ENCODE results near the gene TSPAN4.

The TSPAN4 gene

DNA sequence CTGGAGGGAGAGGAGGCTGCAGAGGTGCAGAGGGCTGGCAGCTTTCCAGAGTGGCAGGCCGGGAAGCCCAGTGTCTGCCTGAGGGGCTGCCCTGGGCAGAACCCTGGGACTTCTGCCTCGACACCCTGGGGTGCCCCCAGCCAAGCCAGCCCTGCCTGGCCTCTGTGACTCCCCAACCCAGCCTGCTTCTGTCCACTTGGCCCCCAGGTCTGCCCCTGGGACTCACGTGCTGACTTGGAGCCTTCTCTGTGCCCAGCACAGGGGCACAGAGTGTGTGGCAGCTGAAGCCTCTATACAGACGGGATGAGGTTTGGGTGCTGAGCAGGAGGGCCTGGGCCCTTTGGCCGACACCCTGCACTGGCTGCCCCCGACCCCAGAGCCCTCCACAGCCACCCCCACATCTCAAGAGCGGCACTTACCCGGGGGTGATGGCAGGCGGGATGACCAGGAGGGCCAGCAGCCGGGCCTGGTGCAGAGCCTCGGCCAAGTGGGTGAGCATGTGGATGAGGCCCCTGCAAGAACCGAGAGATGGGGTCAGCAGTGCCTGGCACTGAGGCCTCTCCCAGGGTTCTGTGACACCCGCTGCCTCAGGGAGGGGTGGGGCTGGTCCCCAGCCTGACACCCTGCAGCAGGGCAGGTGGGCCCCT lies 50.5 kb downstream of the TSPAN4 start:
- DNase-seq = no peak

GRCh38 chr11:894575-895201 lies 52.0 kb downstream of the TSPAN4 start:
- no peak for DNase-seq

- DNase-seq = no peak
Observed at GRCh38 chr11:895331-896110, 52.9 kb downstream of the TSPAN4 start.

DNA sequence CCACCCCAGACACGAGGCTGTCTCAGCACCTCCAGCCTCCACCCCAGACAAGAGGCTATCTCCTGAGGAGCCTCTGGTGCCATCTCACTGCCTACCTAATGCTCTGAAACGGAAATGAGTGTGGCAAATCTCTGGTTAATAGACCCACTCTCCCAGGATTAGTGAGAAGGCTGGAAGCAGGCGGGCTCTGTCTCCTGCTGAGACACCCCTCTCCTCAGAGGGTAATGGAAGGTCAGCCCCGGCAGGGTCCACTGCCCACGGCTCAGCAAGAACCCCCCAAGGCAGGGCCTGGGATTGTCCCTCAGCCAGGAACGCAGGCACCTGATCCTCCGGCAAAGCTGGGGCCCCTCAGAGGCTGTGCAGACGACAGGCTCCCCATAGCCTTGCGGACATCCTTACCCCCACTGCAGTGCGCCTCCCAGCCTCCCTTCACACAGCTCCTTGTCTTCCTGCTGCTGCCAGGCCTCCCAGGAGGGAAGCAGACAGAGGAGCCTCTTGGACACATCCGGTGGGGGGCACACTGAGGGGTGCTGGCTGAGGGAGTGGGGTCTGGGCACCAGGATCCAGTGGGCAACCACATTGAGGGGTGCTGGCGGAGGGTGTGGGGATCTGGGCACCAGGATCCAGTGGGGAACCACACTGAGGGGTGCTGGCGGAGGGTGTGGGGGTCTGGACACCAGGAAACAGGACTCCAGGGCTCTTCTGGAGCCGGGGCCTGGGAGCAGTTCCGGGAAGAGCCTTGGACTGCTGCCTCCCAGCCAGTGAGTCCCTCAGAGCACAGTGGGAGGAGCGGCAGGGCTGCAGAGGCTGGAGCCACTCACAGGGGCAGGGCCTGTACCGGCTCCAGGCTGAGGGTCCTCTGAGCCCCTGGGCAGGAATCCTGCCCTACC lies 54.8 kb downstream of the TSPAN4 start:
- no peak for DNase-seq

DNA sequence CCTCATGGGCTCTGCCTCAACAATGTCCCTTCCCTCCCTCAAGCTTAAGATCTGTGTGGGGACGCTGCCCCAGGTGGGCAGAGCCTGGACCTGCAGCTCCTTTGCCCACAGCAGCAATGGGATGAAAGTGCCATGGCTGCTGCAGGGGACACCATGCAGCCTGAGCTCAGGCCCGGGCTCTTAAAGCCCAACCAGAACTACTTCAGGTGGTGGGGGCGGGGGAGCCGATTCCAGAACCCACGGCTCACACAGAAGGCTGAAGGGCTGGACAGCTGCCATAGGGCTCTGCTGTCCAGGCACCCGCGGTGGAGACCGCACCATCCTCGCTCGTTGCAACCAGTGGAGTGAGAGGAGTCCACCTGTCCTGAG lies 55.5 kb downstream of the TSPAN4 start:
- no peak for DNase-seq

DNA sequence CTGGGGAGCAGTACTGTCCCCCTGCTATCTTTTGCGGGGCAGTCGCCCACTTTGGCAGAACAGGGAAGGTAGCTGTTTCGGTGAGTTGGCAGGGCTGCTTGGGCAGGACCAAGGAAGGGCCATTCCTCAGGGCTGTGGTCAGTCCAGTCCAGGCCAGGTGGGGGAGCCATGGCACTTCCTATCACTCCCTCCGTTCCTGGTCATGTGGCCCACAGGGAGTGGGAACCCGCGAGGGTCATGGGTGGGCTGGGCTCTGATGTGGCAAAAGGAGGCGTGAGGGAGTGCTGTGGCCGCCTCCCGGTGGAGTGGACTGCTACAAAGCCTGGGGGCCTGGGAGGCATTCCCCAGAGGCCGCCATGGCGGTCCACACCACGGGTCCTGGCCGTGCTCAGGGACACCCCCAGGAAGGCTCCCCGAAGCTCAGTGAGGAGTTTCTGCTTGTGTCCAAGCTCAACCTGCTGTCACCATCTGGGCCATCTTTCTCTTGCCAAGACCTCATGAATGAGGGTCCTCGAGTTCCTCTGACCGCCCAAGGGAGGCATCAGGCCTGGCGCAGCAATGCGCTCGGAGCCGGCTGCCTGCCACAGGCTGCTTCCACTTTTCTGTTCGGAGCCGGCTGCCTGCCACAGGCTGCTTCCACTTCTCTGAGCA lies 56.0 kb downstream of the TSPAN4 start:
- no peak for DNase-seq

- no peak for DNase-seq
Observed at GRCh38 chr11:899724-900123, 57.1 kb downstream of the TSPAN4 start.

GRCh38 chr11:900545-900944 lies 57.9 kb downstream of the TSPAN4 start:
- no peak for DNase-seq

GRCh38 chr11:901452-902061 lies 58.9 kb downstream of the TSPAN4 start:
- no peak for DNase-seq

- no peak for DNase-seq
Observed at GRCh38 chr11:904380-904779, 61.7 kb downstream of the TSPAN4 start.

- DNase-seq = no peak
Observed at GRCh38 chr11:905952-906351, 63.3 kb downstream of the TSPAN4 start.

DNA sequence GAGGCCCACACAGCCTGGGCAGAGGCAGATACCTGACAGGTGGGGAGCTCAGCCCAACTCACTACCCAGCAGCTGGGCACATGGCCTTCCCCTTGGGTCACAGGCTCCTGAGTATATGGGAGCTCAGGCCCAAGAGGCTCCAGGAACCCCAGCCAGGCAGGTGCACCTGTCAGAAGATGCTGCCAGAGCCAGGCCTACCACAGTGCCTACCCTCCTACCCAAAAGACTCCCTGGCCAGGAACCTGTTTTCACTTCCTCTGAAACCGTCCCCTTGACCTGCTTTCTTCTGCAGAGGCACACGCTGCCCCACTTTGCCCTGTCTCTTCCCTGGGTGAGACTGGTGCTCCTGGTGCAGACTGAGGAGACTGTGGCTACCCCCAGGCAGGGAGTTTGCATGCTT lies 65.0 kb downstream of the TSPAN4 start:
- DNase-seq = no peak

DNA sequence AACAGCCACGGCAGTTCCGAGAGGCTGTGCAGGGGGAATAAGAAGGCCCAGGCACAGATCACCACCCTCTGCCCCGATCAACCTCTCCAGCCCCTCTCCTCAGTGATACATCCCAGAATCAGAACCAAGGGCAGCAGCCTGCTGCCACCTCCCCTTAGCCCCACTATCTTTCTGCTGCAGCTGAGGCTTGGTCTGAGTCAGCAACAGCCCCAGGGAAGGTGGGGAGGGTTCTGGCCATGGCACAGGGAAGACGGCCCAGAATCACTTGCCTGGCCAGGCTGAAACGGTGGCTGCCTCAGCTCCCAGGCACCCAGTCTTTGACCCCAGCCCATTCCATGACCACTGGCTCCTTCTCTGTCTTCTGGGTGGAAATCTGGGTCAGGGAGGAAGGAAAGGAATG lies 65.6 kb downstream of the TSPAN4 start:
- no peak for DNase-seq

DNA sequence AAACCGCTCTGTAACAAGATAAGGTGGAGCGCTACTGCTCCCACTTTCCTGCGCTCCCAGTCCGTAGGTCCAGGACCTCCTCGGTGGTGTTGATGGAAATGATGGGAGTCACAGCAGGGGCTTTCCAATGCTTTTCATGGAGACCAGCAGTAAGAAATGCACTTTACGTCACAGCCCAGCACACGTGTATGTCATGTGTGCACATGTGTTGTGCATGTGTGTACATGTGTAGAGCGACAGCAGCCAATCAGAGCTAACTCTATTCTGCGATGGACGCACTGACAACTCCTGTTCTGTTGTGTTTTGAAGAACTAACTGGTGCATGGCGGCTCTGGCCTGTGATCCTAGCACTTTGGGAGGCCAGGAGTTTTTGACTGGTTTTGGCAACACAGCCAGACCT lies 66.8 kb downstream of the TSPAN4 start:
- no peak for DNase-seq

DNA sequence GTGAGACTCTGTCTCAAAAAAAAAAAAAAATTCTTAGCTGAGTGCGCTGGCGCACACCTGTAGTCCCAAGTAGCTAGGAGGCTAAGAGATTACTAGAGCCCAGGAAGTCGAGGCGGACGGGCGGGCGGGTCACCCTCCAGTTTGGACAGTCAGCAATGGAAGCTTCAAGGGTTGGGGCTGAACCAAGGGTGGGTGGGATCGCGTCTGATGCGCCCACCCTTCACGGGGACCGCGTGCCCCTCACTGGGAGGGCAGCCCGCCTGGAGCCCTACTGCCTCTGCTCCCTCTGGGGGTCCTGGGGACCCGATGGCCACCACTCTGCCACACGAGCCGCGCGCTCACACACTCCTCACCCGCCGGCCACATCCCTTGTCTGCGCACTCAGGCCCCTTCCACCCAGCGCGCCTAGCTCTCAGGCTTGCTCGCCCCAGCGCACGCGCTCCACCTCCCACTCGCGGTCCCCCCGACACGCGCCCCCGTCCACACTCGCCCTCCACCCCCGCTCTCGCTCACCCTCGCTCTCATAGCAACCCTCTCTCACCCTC lies 67.5 kb downstream of the TSPAN4 start:
- DNase-seq = no peak

DNA sequence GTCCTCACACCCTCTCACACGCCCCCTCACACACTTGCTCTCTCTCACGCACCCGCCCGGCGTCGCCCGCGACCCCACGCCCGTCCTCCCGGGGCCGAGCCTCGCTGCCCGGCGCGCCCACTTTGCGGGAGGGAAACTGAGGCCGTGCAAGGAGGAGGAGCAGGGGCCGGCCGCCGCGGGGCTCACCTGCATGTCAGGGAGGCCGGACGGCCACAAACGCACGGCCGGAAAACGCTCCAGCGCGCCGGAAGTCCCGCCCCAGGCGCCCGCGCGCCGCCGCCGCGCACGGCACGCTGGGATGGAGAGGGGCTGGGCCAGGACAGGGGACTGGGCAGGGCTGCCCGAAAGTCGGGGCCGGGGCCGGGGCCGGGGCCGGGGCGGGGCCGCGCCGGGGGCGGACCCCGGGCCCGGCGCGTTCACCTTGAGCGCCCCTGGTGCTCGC lies 68.0 kb downstream of the TSPAN4 start, which contains the start of gene CHID1:
CHID1 (minus strand) TSS at position 222 of the 442 bp plus-strand sequence. CDS start 5,994 bp downstream, outside the sequence.
- peak; percentile 47 for DNase-seq

GRCh38 chr11:911031-911889 lies 68.6 kb downstream of the TSPAN4 start:
- peak; percentile 36 for DNase-seq

DNA sequence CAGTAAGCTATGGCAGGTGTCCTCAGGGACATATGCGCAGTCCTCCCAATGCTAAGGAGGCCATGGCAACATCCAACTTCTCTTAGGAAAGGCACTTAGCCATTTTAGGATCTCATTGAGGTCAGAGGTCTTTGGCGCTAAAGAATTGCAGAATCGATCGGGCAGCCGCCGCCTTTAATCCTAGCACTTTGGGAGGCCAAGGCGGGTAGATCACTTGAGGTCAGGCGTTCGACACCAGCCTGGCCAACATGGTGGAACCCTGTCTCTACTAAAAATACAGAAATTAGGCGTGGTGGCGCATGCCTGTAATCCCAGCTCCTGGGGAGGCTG lies 69.2 kb downstream of the TSPAN4 start:
- no peak for DNase-seq

- no peak for DNase-seq
Observed at GRCh38 chr11:912266-912665, 69.6 kb downstream of the TSPAN4 start.

DNA sequence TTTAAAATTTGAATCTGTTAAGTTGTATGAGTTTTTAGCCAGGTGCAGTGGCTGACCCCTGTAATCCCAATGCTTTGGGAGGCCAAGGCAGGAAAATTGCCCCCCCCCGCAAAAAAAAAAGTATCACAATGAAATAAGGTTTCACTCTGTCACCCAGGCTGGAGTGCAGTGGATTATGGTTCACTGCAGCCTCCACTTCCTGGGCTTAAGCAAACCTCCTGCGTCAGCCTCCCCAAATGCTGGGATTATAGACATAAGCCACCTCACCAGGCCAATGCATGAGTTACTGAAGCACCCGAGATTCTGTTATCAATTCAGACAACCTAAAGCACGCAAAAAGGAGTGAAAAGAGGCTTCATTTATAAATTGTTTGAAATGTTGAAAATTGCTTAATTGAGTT lies 70.4 kb downstream of the TSPAN4 start:
- DNase-seq = no peak

- DNase-seq = no peak
Observed at GRCh38 chr11:914204-914603, 71.6 kb downstream of the TSPAN4 start.
